HG02885 (cell line): Measurements from ENCODE around the gene FUCA1.
A peak's percentile ranks its signal among the peaks of the same experiment; 100 is the strongest.
"Not testable (repeated sequence)": the region's sequence is repeated elsewhere in the genome, so short reads cannot be mapped to it uniquely, and the experiment has no call there.

Experiments
- ATAC-seq: cut with Tn5 transposase; IDR thresholded peaks from one replicate; pipeline ENCODE4 v1.9.1; 2021; ENCODE audit warnings: mild to moderate bottlenecking; ENCODE audit not compliant: unreplicated experiment, poor library complexity

The FUCA1 gene

DNA sequence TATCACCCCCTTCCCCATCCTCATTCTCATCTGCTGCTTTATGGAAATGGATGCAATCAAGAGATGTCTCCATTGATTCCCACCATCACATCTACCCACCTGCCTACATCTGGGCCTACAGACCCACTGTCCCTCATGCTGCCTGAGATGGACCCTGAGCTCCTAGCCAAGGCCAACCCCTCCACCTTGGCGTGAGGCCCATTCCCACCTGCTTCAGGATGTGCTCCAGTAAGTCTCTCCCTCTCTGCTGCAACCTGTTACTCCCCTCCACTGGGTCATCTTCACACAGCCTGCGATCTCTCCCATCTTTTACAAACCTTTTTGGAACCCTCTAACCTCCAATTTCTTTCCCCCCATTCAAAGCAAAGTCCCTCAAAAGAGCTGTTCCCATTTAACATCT, 63.1 kb downstream of the FUCA1 start:
- ATAC-seq, result no peak

DNA sequence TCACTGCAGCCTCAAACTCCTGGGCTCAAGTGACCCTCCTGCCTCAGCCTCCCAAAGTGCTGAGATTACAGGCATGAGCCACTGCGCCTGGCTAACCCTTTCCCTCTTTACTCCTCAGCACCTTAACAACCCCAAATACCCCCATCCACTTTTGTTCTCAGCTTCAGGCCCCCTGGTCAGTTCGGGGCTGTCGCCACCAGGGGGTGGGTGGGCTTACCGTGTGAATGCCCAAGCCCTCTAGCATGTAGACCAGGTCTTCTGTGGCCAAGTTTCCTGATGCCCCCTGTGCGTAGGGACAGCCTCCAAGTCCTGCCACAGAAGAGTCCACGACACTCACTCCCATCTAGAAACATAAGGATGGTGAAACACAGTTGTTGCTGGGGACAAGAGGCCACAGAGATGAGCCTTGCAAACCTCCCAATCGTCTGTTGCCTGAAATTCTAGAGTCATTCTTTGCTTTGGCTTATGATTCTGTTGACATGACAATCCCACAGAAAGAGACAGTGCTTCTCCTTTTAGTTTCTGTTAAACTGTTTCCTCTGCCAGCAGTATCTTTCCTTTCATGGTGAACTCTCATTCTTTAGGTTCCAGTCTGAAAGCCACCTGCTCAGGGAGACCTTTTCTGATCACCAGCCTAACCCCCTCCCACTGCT, 63.8 kb downstream of the FUCA1 start:
- ATAC-seq, result no peak

DNA sequence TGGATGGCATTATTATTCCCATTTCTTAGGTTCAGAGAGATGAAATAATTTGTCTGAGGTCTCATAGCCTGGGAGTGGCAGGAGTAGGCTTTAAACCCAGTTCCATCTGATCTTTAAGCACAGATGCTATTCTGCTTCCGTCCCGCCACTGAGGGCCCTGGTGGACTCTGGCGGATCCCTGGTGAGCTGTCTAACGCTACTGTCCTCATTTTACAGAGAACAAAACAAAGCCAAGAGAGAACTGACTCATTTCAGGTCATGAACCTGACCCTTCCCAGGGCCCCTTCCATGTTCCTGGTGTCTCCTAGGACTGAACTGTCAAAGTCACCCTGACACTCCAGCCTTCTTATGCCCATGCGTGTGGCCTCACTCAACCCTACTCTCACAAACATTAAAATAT, 64.4 kb downstream of the FUCA1 start:
- no peak for ATAC-seq

DNA sequence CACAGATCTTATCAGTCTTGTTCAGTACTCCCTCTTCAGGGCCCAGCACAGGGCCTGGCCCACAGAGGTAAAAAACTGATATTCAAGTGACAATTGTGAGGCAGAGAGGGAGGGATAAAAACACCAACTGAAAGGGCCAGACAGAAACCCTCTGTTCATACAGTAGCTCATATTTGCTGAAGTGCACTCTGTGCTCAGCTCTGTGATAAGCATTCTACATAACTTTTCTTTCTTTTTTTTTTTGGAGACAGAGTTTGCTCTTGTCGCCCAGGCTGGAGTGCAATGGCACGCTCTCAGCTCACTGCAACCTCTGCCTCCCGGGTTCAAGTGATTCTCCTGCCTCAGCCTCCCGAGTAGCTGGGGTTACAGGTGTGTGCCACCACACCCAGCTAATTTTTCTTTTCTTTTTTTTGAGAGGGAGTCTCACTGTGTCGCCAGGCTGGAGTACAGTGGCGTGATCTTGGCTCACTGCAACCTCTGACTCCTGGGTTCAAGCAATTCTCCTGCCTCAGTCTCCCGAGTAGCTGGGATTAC, 65.2 kb downstream of the FUCA1 start:
- ATAC-seq, result not testable (repeated sequence)

DNA sequence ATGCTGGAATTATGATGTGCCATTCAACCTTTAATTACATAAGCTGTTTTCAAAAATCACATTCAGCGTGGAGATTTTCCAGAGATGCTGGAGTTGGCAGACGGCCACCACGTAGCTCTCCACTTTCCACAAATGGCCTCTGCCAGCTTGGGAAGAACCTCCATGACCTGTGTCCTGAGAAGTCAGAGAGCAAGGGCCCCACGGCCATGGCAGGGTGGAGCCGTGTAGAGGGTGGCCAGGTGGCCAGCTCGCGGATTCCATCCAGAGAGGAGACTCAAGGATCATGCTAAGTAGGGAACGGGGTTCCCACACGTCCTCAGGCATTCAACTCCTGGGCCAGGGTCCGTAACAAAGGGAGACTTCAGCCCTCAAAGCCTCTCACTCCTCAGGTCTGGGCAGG, 66.2 kb downstream of the FUCA1 start:
- no peak for ATAC-seq

DNA sequence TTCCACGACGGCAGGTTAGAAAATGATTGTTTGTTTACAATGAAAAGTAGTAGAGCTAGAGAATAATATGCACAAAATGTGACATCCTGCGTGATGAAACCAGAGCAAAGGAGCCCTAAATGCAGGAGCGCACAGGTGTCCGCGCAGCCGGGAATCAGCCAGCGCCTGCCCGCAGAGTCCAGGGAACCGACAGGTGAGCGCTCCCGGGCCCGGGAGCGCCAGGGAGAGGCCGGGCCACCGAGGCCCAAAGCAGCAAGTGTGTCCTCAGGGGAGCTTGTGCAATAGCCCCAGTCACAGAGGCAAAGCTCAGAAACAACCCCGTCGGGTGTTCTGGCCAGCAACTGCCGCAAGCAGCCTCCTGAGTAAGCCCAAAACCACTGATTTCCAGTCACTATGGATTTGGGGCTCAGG, 66.7 kb downstream of the FUCA1 start:
- no peak for ATAC-seq

DNA sequence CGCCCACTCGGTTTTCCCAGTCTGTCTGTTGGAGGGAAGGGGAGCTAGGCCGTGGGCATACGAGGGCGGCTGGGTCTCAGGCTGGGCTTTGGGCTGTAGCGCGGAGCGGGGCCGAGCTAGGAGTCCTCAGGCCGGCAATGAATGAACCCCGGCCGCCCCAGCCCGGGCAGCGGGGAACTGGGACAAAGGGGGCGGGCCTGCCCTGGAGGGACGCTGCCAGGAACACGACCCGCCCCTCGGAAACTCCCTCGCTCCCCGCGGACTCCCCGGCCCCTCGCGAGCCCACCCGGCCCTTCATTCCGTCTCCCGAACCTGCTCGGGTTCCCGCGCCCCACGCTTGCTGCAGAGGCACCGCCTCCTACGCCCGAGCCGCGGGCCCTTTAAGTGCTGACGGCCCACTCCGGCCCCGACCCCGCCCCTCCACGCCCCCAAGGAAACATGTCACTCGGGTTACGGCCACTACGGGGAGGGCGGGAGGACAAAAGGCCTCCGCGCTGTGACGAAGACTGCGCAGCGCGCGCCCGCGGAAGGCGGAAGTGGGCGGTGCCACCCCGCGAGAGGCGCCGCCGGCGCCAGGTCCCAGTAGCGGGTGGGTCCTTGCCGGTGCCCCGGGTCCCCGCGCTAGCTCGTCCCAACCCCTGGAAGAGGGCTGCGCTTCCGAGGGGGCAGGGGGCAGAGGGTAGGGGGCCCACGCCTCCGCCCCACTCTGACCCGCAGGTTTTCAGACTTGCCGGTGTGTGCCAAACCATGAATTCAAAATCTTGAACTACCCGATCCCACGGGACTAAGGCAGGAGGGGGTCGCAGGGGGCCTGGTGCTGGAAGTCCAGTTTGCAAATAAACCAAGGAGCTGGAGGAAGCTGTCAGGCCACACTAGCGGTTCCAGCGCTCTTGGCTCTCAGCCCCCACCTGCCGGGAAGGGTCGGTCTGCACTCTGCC, 67.4 kb downstream of the FUCA1 start, which contains the start of gene GALE:
Gene GALE, minus strand, starts transcription at position 355 of the 938 bp plus-strand sequence. CDS start 1,747 bp downstream, outside the sequence.
- ATAC-seq, result peak; percentile 81

DNA sequence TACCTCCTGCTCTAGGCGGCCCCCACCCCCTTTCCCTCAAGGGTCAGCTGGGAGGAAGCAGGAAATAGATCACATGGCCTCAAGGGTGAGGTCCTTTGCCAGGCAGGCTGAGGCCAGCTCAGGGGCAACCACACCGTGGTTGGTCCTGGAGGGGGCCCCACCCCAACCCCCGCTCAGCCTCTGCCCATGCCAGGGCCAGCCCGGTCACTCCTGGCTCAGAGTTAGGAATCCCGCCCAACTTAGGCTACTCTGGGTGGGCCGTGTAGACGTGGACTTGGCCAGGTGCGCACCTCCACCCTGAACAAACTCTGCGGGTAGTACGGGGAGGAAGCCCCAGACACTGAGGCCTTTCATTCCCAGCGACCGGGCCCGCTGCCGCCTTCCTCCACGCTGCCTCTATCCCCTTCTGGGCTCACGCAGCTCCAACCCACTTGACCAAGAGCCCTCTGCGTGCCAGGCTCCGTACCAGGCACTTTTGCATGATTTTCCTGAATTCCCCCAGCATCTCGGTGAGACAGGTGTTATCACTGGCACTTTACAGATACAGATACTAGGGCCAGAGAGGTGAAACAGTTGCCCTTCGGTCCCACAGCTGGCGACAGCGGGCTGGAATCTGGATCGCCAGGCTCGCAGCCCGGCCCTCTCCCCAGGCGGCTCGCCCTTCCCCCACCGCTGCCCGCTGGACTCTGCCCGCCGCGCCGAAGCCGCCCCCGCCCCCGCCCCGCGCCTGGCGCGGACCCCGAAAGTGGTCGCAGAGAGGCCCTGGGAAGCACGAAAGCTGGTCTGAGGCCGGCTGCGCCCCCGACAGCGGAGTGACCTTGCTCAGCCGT, 68.3 kb downstream of the FUCA1 start:
- ATAC-seq, result peak; percentile 14

DNA sequence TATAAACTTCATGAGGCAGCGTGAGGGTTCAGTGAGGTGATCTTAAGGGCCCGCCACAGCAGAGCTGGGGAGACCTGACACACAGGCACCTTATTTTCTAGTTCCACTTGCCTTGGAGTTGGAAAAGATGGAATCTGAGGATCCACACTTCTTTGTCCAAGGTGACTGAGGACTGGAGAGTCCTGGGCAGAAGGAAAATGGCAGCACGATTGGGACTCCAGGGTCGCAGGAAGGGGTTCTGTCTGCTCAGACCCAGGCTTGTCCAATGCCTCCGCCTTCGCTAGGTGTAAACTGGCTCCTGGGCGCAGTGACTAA, 68.9 kb downstream of the FUCA1 start:
- no peak for ATAC-seq

DNA sequence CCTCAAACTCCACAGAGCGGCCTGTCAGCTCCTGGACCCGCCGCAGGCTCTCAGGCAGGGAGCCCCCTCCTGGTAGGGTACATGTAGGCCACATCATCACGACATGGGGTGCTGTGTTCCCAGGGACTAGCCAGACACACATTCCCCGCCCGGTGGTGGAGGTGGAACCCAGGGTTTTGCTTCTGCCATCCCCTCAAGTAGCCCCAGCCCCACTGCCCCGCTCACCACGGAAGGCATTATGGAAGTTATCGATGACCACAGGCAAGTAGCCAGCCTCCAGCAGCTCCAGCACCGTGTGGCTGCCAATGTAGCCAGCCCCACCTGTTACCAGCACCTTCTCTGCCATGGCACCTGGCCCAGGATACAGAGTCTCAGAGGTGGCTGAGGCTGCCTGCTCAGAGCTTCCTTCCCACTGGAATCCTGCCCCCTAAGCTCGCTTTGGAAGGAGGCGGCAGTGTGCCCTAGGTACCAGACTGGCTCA, 69.4 kb downstream of the FUCA1 start:
- no peak for ATAC-seq

DNA sequence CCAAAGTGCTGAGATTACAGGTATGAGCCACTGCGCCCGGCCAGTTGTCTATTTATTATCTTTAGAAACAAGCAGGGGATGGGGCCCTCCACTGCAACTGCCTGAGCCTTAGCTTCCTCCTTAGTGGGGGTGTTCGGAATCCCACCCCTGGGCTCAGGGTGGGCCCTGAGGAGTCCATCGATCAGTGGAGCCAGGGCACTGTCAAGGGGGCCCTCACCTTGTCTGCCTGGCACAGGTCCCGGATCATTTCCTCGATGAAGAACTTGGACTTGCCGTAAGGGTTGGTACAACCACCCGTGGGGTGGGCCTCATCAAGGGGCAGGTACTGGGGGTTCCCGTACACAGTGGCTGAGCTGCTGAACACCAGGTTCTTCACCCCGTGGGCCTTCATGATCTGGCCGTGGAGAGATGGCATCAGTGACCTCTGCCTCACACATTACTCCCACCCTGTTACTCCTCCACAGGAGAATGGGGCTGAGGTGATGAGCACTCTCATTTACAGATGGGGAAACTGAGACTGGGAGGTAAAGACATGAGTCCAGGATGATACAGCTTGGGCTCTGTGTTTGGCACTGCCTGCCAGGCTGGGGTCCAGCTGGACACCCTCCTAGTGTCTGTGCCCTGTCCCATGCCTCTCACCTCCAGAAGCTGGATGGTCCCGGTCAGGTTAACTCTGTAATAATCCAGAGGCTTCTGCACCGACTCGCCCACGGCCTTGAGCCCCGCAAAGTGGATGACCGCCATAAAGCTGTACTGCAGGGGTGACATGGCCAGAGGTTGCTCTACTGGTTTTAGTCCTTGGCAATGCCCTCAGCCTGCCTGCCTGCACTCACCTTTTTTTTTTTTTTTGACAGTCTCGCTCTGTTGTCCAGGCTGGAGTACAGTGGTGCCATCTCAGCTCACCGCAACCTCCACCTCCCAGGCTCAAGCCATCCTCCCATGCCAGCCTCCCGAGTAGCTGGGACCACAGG, 70.3 kb downstream of the FUCA1 start:
- no peak for ATAC-seq

DNA sequence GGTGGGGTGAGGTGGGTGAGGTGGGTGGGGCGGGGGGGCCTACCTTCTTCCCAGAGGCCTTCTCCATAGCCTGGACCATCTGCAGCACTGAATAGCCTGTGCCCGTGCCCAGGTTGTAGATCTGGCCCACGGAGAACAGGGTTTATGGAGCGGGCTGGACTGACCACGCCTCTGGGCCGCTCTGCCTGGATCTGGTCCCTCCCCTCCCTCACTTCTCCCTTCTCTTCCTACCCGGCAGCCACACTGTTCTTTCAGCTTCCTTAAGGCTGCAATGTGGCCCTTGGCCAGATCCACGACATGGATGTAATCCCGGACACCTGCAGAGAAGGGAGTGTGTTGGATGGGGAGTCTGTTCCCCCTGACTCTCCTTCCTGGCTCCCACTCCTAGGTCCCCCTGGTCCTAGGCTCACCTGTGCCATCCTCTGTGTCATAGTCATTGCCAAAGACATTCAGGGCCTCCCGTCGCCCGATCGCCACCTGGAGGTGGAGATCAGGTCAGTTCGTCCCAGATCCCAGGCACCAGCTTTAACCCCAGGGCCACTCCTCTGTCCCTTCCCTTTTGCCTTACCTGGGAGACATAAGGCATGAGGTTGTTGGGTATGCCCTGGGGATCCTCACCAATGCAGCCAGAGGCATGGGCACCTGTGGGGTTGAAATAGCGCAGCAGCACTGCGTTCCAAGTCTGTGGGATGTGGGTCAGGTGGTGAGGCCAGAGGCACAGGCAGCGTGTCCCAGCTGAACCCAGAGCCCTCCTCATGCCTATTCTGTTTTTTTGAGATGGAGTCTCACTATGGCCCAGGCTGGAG, 71.4 kb downstream of the FUCA1 start:
- no peak for ATAC-seq

DNA sequence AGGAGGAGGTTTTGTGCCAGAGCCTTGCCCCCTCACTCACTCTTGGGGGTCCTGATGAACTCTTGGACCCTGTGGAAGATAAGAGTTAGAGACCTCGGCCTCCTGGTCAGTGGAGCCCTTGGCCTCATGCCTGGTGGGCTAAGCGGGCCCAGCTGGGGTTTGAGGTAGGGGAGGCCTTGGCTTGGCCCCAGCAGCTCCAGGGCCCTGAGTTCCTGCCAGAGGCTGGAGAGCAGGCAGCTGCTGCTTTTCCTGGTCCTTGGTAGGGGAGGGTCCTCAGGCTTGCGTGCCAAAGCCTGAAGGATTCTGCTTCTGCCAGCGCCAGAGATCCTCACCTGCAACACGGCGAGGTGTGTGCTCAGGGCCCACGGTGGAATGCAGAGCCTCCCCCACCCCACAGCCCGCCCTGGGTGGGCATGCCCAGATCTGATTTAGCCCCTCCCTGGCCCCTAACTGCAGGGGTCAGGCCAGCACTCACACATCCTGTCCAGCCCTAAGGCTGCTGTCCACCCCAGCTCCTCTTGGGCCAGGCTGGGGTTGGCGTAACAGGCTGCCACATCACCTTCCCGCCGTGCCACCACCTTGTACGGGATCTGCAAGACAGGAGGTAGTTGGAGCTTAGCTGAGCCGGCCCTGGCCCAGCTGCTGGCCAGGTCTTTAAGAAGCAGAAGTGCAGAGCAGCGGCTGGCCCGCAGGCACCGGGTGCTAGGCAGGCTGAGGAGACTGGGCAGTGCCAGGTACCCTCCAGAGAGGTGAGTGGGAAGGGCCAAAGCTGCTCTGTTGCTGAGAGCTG, 72.2 kb downstream of the FUCA1 start:
- ATAC-seq, result no peak
